KOPT-K1 (cell line): Measurements from ENCODE around the gene TAF4.

ENCODE experiments used
- H3K27ac ChIP-seq: fragments of 200-600 bp; sonication (generic); 2 replicates; pipeline ENCODE4 v1.5.1; 2016; ENCODE audit warnings: antibody characterized with exemption, mild to moderate bottlenecking, low read depth, low read length; ENCODE audit not compliant: poor library complexity, severe bottlenecking
- H3K36me3 ChIP-seq: fragments of 200-600 bp; sonication (generic); 2 replicates; pipeline ENCODE4 v1.5.1; 2017; ENCODE audit warnings: antibody characterized with exemption, mild to moderate bottlenecking, low read length, moderate library complexity; ENCODE audit not compliant: insufficient read depth
- H3K9me3 ChIP-seq: fragments of 200-600 bp; sonication (generic); 2 replicates; pipeline ENCODE4 v1.5.1; 2017; ENCODE audit warnings: antibody characterized with exemption, low read length, mild to moderate bottlenecking; ENCODE audit not compliant: insufficient read depth, poor library complexity, severe bottlenecking

The TAF4 gene

GRCh38 chr20:62015540-62016288 is 50.0 kb downstream of the TAF4 start:
- H3K36me3 ChIP-seq = peaks cover 38% of the 10 kb centered on the region
- no peak overlapping the region for H3K27ac ChIP-seq
- no peaks in the 10 kb centered on the region for H3K9me3 ChIP-seq

- Histone ChIP-seq H3K36me3 (peaks cover 45% of the 10 kb centered on the region), H3K9me3 (no peaks in the 10 kb centered on the region), H3K27ac (no peak overlapping the region)
These were observed 50.7 kb downstream of the TAF4 start for GRCh38 chr20:62014889-62015537.

GRCh38 chr20:62014488-62014775 is 51.2 kb downstream of the TAF4 start:
- peaks cover 51% of the 10 kb centered on the region for H3K36me3 ChIP-seq
- H3K9me3 ChIP-seq = no peaks in the 10 kb centered on the region

GRCh38 chr20:62012631-62013030 is 53.0 kb downstream of the TAF4 start:
- Histone ChIP-seq H3K27ac (no peak overlapping the region), H3K36me3 (peaks cover 69% of the 10 kb centered on the region)

More at GRCh38 chr20:62014488-62014775, 51.2 kb downstream of the TAF4 start:
- no peak overlapping the region for H3K27ac ChIP-seq

GRCh38 chr20:62011938-62012534 is 53.6 kb downstream of the TAF4 start:
- H3K9me3 ChIP-seq = no peaks in the 10 kb centered on the region
- H3K36me3 ChIP-seq = peaks cover 75% of the 10 kb centered on the region
- H3K27ac ChIP-seq = no peak overlapping the region

More at GRCh38 chr20:62012631-62013030, 53.0 kb downstream of the TAF4 start:
- no peaks in the 10 kb centered on the region for H3K9me3 ChIP-seq

GRCh38 chr20:62011403-62011790 is 54.3 kb downstream of the TAF4 start:
- Histone ChIP-seq H3K27ac (no peak overlapping the region), H3K36me3 (peaks cover 81% of the 10 kb centered on the region), H3K9me3 (no peaks in the 10 kb centered on the region)

GRCh38 chr20:62010551-62011402 is 54.9 kb downstream of the TAF4 start:
- Histone ChIP-seq H3K36me3 (peaks cover 87% of the 10 kb centered on the region), H3K27ac (no peak overlapping the region), H3K9me3 (no peaks in the 10 kb centered on the region)

- no peak overlapping the region for H3K27ac ChIP-seq
- no peaks in the 10 kb centered on the region for H3K9me3 ChIP-seq
- peaks cover 95% of the 10 kb centered on the region for H3K36me3 ChIP-seq
These were observed 55.7 kb downstream of the TAF4 start for GRCh38 chr20:62009869-62010445.

- Histone ChIP-seq H3K36me3 (peaks cover 99% of the 10 kb centered on the region), H3K9me3 (no peaks in the 10 kb centered on the region)
These were observed 56.4 kb downstream of the TAF4 start for GRCh38 chr20:62009322-62009721.

GRCh38 chr20:62008643-62009183 is 57.0 kb downstream of the TAF4 start:
- Histone ChIP-seq H3K27ac (no peak overlapping the region), H3K9me3 (no peaks in the 10 kb centered on the region), H3K36me3 (peaks cover 99% of the 10 kb centered on the region)

More at GRCh38 chr20:62009322-62009721, 56.4 kb downstream of the TAF4 start:
- H3K27ac ChIP-seq = no peak overlapping the region

- no peaks in the 10 kb centered on the region for H3K9me3 ChIP-seq
- H3K36me3 ChIP-seq = peaks cover 100% of the 10 kb centered on the region
- no peak overlapping the region for H3K27ac ChIP-seq
These were observed 58.5 kb downstream of the TAF4 start for GRCh38 chr20:62007127-62007647.

- H3K9me3 ChIP-seq = no peaks in the 10 kb centered on the region
- H3K27ac ChIP-seq = no peak overlapping the region
- H3K36me3 ChIP-seq = peaks cover 100% of the 10 kb centered on the region
These were observed 59.2 kb downstream of the TAF4 start for GRCh38 chr20:62006482-62006881.

- H3K36me3 ChIP-seq = peaks cover 100% of the 10 kb centered on the region
- no peaks in the 10 kb centered on the region for H3K9me3 ChIP-seq
- H3K27ac ChIP-seq = no peak overlapping the region
These were observed 61.1 kb downstream of the TAF4 start for GRCh38 chr20:62004614-62005013.
